ENCODE measurements around the gene DBF4B. TPM values are rescaled to one million over a fixed set of nuclear protein-coding genes. Genes with fewer than 3 reads are reported as not detected.

DBF4B gene
- total and polyA plus RNA-seq, 2 donors (not counting 1 experiment from before 2014, with no cell fraction given): 2.2 to 3.3 TPM

GRCh38 chr17:44775136-44775837, 66.8 kb downstream of the DBF4B start:
- Histone ChIP-seq H3K9me3 (ENCODE audit: control insufficient read depth, insufficient read depth, low read depth, low read length) (no peaks in the 10 kb centered on the region), H3K36me3 (ENCODE audit: control insufficient read depth, insufficient read depth, low read length) (no peaks in the 10 kb centered on the region), H4K20me1 (ENCODE audit: control insufficient read depth, extremely low read depth, insufficient read depth, low read length) (no peaks in the 10 kb centered on the region), H3K4me3 (replicated peaks in 1 of 4; ENCODE audit: control extremely low read depth in 1 of 4, insufficient read depth in 1 of 4, low read depth in 3 of 4, low read length in 4 of 4) (peak overlapping the region; percentile 48 to 58 (median 54)), H3K79me2 (ENCODE audit: control insufficient read depth, insufficient read depth, low read length) (no peaks in the 10 kb centered on the region), H3K27ac (ENCODE audit: insufficient read depth, low read length) (no peak overlapping the region), H3K9ac (ENCODE audit: insufficient read depth, low read length) (peak overlapping the region; percentile 31), H3K4me1 (ENCODE audit: control insufficient read depth, extremely low read depth, insufficient read depth, low read length) (peaks cover 7% of the 10 kb centered on the region), H2AFZ (ENCODE audit: low read length) (peak overlapping the region; percentile 80), H3K27me3 (ENCODE audit: control insufficient read depth, insufficient read depth, low read length) (no peaks in the 10 kb centered on the region), H3K4me2 (ENCODE audit: extremely low read depth, insufficient read depth, low read length) (peak overlapping the region; percentile 100)
- no peak for TF ChIP-seq EZH2 (IDR thresholded peaks at IDR 0.05; ENCODE audit: low read length, missing control alignments)
- TF ChIP-seq CTCF (conservative IDR thresholded peaks at IDR 0.05 in 1 of 2, IDR thresholded peaks at IDR 0.05 in 1 of 2; ENCODE audit: low read depth in 1 of 2, low read length in 2 of 2): no peak
- peak; percentile 96 for DNase-seq (ENCODE audit: low read depth in 2 of 2)

- no peak for TF ChIP-seq CTCF (conservative IDR thresholded peaks at IDR 0.05 in 1 of 2, IDR thresholded peaks at IDR 0.05 in 1 of 2; ENCODE audit: low read depth in 1 of 2, low read length in 2 of 2)
- H4K20me1 ChIP-seq (ENCODE audit: control insufficient read depth, extremely low read depth, insufficient read depth, low read length): no peaks in the 10 kb centered on the region
- H3K4me1 ChIP-seq (ENCODE audit: control insufficient read depth, extremely low read depth, insufficient read depth, low read length): peaks cover 7% of the 10 kb centered on the region
- H3K27me3 ChIP-seq (ENCODE audit: control insufficient read depth, insufficient read depth, low read length): no peaks in the 10 kb centered on the region
- H3K4me2 ChIP-seq (ENCODE audit: extremely low read depth, insufficient read depth, low read length): peak overlapping the region; percentile 100
- H3K9ac ChIP-seq (ENCODE audit: insufficient read depth, low read length): peak overlapping the region; percentile 36
- no peak for DNase-seq (ENCODE audit: low read depth in 2 of 2)
- peak overlapping the region; percentile 41 to 57 (median 51) for H3K4me3 ChIP-seq (replicated peaks in 1 of 4; ENCODE audit: control extremely low read depth in 1 of 4, insufficient read depth in 1 of 4, low read depth in 3 of 4, low read length in 4 of 4)
- no peaks in the 10 kb centered on the region for H3K9me3 ChIP-seq (ENCODE audit: control insufficient read depth, insufficient read depth, low read depth, low read length)
- H2AFZ ChIP-seq (ENCODE audit: low read length): peak overlapping the region; percentile 68
- no peak overlapping the region for H3K27ac ChIP-seq (ENCODE audit: insufficient read depth, low read length)
- H3K36me3 ChIP-seq (ENCODE audit: control insufficient read depth, insufficient read depth, low read length): no peaks in the 10 kb centered on the region
- H3K79me2 ChIP-seq (ENCODE audit: control insufficient read depth, insufficient read depth, low read length): no peaks in the 10 kb centered on the region
Measured at GRCh38 chr17:44775838-44776621, 67.6 kb downstream of the DBF4B start.

GRCh38 chr17:44776628-44777393, 68.3 kb downstream of the DBF4B start:
- H4K20me1 ChIP-seq (ENCODE audit: control insufficient read depth, extremely low read depth, insufficient read depth, low read length): no peaks in the 10 kb centered on the region
- TF ChIP-seq CTCF (conservative IDR thresholded peaks at IDR 0.05 in 1 of 2, IDR thresholded peaks at IDR 0.05 in 1 of 2; ENCODE audit: low read depth in 1 of 2, low read length in 2 of 2) (no peak), EZH2 (IDR thresholded peaks at IDR 0.05; ENCODE audit: low read length, missing control alignments) (no peak)
- H3K36me3 ChIP-seq (ENCODE audit: control insufficient read depth, insufficient read depth, low read length): no peaks in the 10 kb centered on the region
- H2AFZ ChIP-seq (ENCODE audit: low read length): no peak overlapping the region
- H3K4me1 ChIP-seq (ENCODE audit: control insufficient read depth, extremely low read depth, insufficient read depth, low read length): peaks cover 7% of the 10 kb centered on the region
- no peaks in the 10 kb centered on the region for H3K9me3 ChIP-seq (ENCODE audit: control insufficient read depth, insufficient read depth, low read depth, low read length)
- no peaks in the 10 kb centered on the region for H3K27me3 ChIP-seq (ENCODE audit: control insufficient read depth, insufficient read depth, low read length)
- H3K27ac ChIP-seq (ENCODE audit: insufficient read depth, low read length): no peak overlapping the region
- H3K9ac ChIP-seq (ENCODE audit: insufficient read depth, low read length): no peak overlapping the region
- no peak for DNase-seq (ENCODE audit: low read depth in 2 of 2)
- no peak overlapping the region for H3K4me2 ChIP-seq (ENCODE audit: extremely low read depth, insufficient read depth, low read length)
- H3K4me3 ChIP-seq (replicated peaks in 1 of 4; ENCODE audit: control extremely low read depth in 1 of 4, insufficient read depth in 1 of 4, low read depth in 3 of 4, low read length in 4 of 4): no peak overlapping the region
- H3K79me2 ChIP-seq (ENCODE audit: control insufficient read depth, insufficient read depth, low read length): no peaks in the 10 kb centered on the region

Measured in fibroblast of lung (primary cell).